Panc1 (cell line): ENCODE results near the gene N4BP2L1.

Experiments
- POLR2AphosphoS5 ChIP-seq: IDR thresholded peaks from 2 replicates; pipeline ENCODE4 v1.6.1; 2012; ENCODE audit warnings: mild to moderate bottlenecking, low read depth, low read length, moderate library complexity
- SIN3A ChIP-seq: IDR thresholded peaks from 2 replicates; pipeline ENCODE4 v1.6.1; 2012; ENCODE audit warnings: low read depth, mild to moderate bottlenecking, low read length, moderate library complexity, borderline replicate concordance; ENCODE audit not compliant: insufficient read depth
- TF ChIP-seq, protein P1 (sequence below): fragments of 450-650 bp; IDR thresholded peaks from 2 replicates; pipeline ENCODE4 v1.5.1; 2017; ENCODE audit warnings: mild to moderate bottlenecking
- TF ChIP-seq, protein P2 (sequence below), 2 experiments: IDR thresholded peaks; 2 replicates each; pipeline ENCODE4 v1.6.1; 2011 to 2012; ENCODE audit warnings: low read depth in 2 of 2, control low read depth in 1 of 2, low read length in 1 of 2, mild to moderate bottlenecking in 1 of 2, moderate library complexity in 1 of 2; ENCODE audit not compliant: insufficient read depth in 1 of 2

GRCh38 chr13:32430018-32430747 lies 2.3 kb upstream of the N4BP2L1 start:
- TF ChIP-seq, protein P1, sequence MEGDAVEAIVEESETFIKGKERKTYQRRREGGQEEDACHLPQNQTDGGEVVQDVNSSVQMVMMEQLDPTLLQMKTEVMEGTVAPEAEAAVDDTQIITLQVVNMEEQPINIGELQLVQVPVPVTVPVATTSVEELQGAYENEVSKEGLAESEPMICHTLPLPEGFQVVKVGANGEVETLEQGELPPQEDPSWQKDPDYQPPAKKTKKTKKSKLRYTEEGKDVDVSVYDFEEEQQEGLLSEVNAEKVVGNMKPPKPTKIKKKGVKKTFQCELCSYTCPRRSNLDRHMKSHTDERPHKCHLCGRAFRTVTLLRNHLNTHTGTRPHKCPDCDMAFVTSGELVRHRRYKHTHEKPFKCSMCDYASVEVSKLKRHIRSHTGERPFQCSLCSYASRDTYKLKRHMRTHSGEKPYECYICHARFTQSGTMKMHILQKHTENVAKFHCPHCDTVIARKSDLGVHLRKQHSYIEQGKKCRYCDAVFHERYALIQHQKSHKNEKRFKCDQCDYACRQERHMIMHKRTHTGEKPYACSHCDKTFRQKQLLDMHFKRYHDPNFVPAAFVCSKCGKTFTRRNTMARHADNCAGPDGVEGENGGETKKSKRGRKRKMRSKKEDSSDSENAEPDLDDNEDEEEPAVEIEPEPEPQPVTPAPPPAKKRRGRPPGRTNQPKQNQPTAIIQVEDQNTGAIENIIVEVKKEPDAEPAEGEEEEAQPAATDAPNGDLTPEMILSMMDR, result no peak
- TF ChIP-seq POLR2AphosphoS5 (no peak), SIN3A (no peak)
- TF ChIP-seq, protein P2, sequence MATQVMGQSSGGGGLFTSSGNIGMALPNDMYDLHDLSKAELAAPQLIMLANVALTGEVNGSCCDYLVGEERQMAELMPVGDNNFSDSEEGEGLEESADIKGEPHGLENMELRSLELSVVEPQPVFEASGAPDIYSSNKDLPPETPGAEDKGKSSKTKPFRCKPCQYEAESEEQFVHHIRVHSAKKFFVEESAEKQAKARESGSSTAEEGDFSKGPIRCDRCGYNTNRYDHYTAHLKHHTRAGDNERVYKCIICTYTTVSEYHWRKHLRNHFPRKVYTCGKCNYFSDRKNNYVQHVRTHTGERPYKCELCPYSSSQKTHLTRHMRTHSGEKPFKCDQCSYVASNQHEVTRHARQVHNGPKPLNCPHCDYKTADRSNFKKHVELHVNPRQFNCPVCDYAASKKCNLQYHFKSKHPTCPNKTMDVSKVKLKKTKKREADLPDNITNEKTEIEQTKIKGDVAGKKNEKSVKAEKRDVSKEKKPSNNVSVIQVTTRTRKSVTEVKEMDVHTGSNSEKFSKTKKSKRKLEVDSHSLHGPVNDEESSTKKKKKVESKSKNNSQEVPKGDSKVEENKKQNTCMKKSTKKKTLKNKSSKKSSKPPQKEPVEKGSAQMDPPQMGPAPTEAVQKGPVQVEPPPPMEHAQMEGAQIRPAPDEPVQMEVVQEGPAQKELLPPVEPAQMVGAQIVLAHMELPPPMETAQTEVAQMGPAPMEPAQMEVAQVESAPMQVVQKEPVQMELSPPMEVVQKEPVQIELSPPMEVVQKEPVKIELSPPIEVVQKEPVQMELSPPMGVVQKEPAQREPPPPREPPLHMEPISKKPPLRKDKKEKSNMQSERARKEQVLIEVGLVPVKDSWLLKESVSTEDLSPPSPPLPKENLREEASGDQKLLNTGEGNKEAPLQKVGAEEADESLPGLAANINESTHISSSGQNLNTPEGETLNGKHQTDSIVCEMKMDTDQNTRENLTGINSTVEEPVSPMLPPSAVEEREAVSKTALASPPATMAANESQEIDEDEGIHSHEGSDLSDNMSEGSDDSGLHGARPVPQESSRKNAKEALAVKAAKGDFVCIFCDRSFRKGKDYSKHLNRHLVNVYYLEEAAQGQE (IDR thresholded peaks at IDR 0.05; ENCODE audit: insufficient read depth in 1 of 2, low read depth in 2 of 2, low read length in 1 of 2), result no peak
